HepG2 (cell line): Measurements from ENCODE around the gene NRBP1. TPM values are rescaled to one million over a fixed set of nuclear protein-coding genes. Genes with fewer than 3 reads are reported as not detected.

Experiments
- DNMT3B ChIP-seq: conservative IDR thresholded peaks from 2 replicates; pipeline ENCODE4 v1.6.1; 2016; ENCODE audit warnings: missing biosample characterization, control low read depth
- E2F1 ChIP-seq: sonication (generic); formaldehyde crosslinking; IDR thresholded peaks from 2 replicates; pipeline ENCODE4 v1.5.0; 2020; ENCODE audit warnings: missing genetic modification reagents
- EEA1 ChIP-seq: sonication (generic); formaldehyde crosslinking; IDR thresholded peaks from 2 replicates; pipeline ENCODE4 v1.5.1; 2020; ENCODE audit warnings: mild to moderate bottlenecking, missing genetic modification reagents, borderline replicate concordance
- HDAC2 ChIP-seq: sonication (generic); formaldehyde crosslinking; IDR thresholded peaks from 2 replicates; pipeline ENCODE4 v1.4.0; 2020; ENCODE audit warnings: missing genetic modification reagents
- HOXD1 ChIP-seq: sonication (generic); formaldehyde crosslinking; IDR thresholded peaks from 2 replicates; pipeline ENCODE4 v1.5.0; 2020; ENCODE audit warnings: missing genetic modification reagents
- IRX3 ChIP-seq: sonication (generic); formaldehyde crosslinking; IDR thresholded peaks from 2 replicates; pipeline ENCODE4 v1.8.1; 2023; ENCODE audit warnings: mild to moderate bottlenecking, low read depth, missing genetic modification reagents, borderline replicate concordance
- KLF15 ChIP-seq: sonication (generic); formaldehyde crosslinking; IDR thresholded peaks from 2 replicates; pipeline ENCODE4 v1.8.1; 2023; ENCODE audit warnings: borderline replicate concordance, mild to moderate bottlenecking, inconsistent platforms, missing genetic modification reagents, mixed read lengths
- MATR3 ChIP-seq: sonication (generic); formaldehyde crosslinking; IDR thresholded peaks from 2 replicates; pipeline ENCODE4 v1.4.0; 2020; ENCODE audit warnings: missing genetic modification reagents
- MTA3 ChIP-seq: sonication (generic); formaldehyde crosslinking; IDR thresholded peaks from 2 replicates; pipeline ENCODE4 v1.4.0; 2020; ENCODE audit warnings: missing genetic modification reagents
- RBFOX2 ChIP-seq: fragments of 200-400 bp; formaldehyde crosslinking; IDR thresholded peaks from 2 replicates; pipeline ENCODE4 v1.6.1; 2017; ENCODE audit warnings: low read depth, mild to moderate bottlenecking, low read length
- SATB2 ChIP-seq: sonication (generic); formaldehyde crosslinking; IDR thresholded peaks from 2 replicates; pipeline ENCODE4 v1.5.0; 2020; ENCODE audit warnings: missing genetic modification reagents
- SNAI1 ChIP-seq: sonication (generic); formaldehyde crosslinking; IDR thresholded peaks from 2 replicates; pipeline ENCODE4 v1.5.0; 2020; ENCODE audit warnings: mild to moderate bottlenecking, missing genetic modification reagents, borderline replicate concordance
- THAP11 ChIP-seq: IDR thresholded peaks from 2 replicates; pipeline ENCODE4 v1.6.1; 2016; ENCODE audit warnings: missing biosample characterization, missing genetic modification reagents
- WIZ ChIP-seq: sonication (generic); formaldehyde crosslinking; IDR thresholded peaks from 2 replicates; pipeline ENCODE4 v1.5.1; 2020; ENCODE audit warnings: mild to moderate bottlenecking, missing genetic modification reagents
- ZBTB3 ChIP-seq: sonication (generic); formaldehyde crosslinking; IDR thresholded peaks from 2 replicates; pipeline ENCODE4 v1.4.0; 2020; ENCODE audit warnings: low read depth, mild to moderate bottlenecking, moderate library complexity, missing genetic modification reagents, borderline replicate concordance
- ZC3H13 ChIP-seq: sonication (generic); formaldehyde crosslinking; IDR thresholded peaks from 2 replicates; pipeline ENCODE4 v1.8.1; 2023; ENCODE audit warnings: mild to moderate bottlenecking, missing genetic modification reagents, moderate library complexity
- ZFP90 ChIP-seq: sonication (generic); formaldehyde crosslinking; IDR thresholded peaks from 2 replicates; pipeline ENCODE4 v1.8.0; 2022; ENCODE audit warnings: missing genetic modification reagents, mild to moderate bottlenecking, inconsistent platforms, borderline replicate concordance
- ZNF362 ChIP-seq: sonication (generic); formaldehyde crosslinking; IDR thresholded peaks from 2 replicates; pipeline ENCODE4 v1.4.0; 2020; ENCODE audit warnings: missing genetic modification reagents, mild to moderate bottlenecking, borderline replicate concordance
- ZNF556 ChIP-seq: sonication (generic); formaldehyde crosslinking; IDR thresholded peaks from 2 replicates; pipeline ENCODE4 v1.4.0; 2020; ENCODE audit warnings: mild to moderate bottlenecking, missing genetic modification reagents, borderline replicate concordance
- ZNF557 ChIP-seq: sonication (generic); formaldehyde crosslinking; IDR thresholded peaks from 2 replicates; pipeline ENCODE4 v1.4.0; 2020; ENCODE audit warnings: missing genetic modification reagents
- ZNF558 ChIP-seq: sonication (generic); formaldehyde crosslinking; IDR thresholded peaks from 2 replicates; pipeline ENCODE4 v1.9.0; 2022; ENCODE audit warnings: mild to moderate bottlenecking, missing genetic modification reagents, borderline replicate concordance
- polyA plus RNA-seq, 8 experiments: library from polyadenylated mRNA; depleted of rRNA in 3 of 8; stranded (reverse) in 7 of 8; unstranded in 1 of 8; fragments of >200 nt; fragmentation: Illumina TruSeq in 4 of 8; extraction: Trizol in 4 of 8; gene quantifications; 2 replicates each; pipeline versions ENCODE4 v1.2.1 to v1.2.3, GENCODE V29; 2011 to 2016; ENCODE audit warnings: low read depth in 4 of 8, missing spikeins in 1 of 8, mixed read lengths in 1 of 8; ENCODE audit not compliant: insufficient read depth in 1 of 8
- total RNA-seq, 5 experiments: library from RNA; depleted of rRNA; stranded (reverse); fragments of >200 nt; fragmentation: Illumina TruSeq; extraction: Trizol; gene quantifications; 2 replicates each; pipeline ENCODE4 v1.2.3, GENCODE V29; 2016; ENCODE audit warnings: low read depth in 1 of 5
- TF ChIP-seq, protein P1 (sequence below): IDR thresholded peaks from 2 replicates; pipeline ENCODE4 v1.6.1; 2018; ENCODE audit warnings: missing genetic modification reagents, mild to moderate bottlenecking, missing compliant biosample characterization
- TF ChIP-seq, protein P2 (sequence below): sonication (generic); formaldehyde crosslinking; IDR thresholded peaks from 2 replicates; pipeline ENCODE4 v1.4.0; 2020; ENCODE audit warnings: missing genetic modification reagents

The NRBP1 gene
- total and polyA plus RNA-seq, 2 of the 13 experiments (the other 11 are each of a cell fraction or from before 2014, with no cell fraction given), result 165 to 240 TPM

DNA sequence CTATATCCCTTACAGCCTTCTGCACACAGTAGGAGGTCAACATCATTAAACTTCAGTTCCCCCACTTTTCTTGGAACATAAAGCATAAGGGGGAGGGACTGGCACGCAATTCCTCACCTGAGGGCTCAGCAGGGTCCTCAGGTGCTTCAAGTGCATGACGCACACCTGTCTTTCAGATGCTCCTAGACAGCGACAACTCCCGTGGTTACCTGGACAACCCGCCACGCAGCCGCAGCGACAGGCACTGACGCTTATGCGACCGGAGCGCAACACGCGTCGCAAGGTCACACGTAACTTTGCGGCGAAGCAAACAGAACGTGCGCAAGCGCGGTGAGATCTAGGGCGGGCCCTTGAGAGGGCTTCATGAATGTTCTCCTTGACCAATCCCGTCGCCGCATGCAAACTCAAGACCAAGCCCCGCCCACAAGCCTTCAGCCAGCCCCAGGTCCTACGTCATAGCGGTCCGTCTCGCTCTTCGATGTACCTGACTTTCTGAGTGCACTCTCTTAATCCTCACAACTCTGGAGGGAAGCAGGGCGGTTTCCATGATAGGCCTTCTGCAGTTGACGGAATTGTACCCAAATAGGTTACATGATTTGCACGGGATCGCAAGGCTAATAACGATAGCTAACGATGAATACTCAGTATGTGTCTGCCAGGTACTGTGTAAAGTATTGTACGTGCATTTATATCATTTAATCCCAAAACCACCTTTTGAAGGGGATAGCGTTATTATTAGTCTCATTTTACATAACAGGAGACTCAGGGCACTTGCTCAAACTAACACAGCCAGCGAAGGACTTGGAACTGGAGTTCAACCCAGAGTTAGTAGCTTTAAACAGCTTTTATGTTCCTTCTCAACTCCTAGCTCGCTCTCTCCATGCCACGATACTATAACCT lies 61.3 kb downstream of the NRBP1 start, which contains the start of gene IFT172 (continued):
- TF ChIP-seq, protein P1, sequence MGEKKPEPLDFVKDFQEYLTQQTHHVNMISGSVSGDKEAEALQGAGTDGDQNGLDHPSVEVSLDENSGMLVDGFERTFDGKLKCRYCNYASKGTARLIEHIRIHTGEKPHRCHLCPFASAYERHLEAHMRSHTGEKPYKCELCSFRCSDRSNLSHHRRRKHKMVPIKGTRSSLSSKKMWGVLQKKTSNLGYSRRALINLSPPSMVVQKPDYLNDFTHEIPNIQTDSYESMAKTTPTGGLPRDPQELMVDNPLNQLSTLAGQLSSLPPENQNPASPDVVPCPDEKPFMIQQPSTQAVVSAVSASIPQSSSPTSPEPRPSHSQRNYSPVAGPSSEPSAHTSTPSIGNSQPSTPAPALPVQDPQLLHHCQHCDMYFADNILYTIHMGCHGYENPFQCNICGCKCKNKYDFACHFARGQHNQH (CRISPR knock-in tag), result peak; percentile 92
- TF ChIP-seq ZNF362 (CRISPR knock-in tag), result no peak
- TF ChIP-seq SNAI1 (CRISPR knock-in tag), result no peak
- no peak for TF ChIP-seq WIZ
- no peak for TF ChIP-seq ZNF557 (CRISPR knock-in tag)
- TF ChIP-seq HDAC2 (CRISPR knock-in tag), result peak; percentile 78
- no peak for TF ChIP-seq KLF15 (CRISPR knock-in tag)
- TF ChIP-seq IRX3 (CRISPR knock-in tag), result peak; percentile 70; the same call in 1 of the 2 replicates
- TF ChIP-seq MTA3 (CRISPR knock-in tag), result no peak
- peak; percentile 93 for TF ChIP-seq THAP11 (CRISPR knock-in tag)
- TF ChIP-seq ZNF558 (CRISPR knock-in tag), result no peak; the same call in 1 of the 2 replicates
- TF ChIP-seq, protein P2, sequence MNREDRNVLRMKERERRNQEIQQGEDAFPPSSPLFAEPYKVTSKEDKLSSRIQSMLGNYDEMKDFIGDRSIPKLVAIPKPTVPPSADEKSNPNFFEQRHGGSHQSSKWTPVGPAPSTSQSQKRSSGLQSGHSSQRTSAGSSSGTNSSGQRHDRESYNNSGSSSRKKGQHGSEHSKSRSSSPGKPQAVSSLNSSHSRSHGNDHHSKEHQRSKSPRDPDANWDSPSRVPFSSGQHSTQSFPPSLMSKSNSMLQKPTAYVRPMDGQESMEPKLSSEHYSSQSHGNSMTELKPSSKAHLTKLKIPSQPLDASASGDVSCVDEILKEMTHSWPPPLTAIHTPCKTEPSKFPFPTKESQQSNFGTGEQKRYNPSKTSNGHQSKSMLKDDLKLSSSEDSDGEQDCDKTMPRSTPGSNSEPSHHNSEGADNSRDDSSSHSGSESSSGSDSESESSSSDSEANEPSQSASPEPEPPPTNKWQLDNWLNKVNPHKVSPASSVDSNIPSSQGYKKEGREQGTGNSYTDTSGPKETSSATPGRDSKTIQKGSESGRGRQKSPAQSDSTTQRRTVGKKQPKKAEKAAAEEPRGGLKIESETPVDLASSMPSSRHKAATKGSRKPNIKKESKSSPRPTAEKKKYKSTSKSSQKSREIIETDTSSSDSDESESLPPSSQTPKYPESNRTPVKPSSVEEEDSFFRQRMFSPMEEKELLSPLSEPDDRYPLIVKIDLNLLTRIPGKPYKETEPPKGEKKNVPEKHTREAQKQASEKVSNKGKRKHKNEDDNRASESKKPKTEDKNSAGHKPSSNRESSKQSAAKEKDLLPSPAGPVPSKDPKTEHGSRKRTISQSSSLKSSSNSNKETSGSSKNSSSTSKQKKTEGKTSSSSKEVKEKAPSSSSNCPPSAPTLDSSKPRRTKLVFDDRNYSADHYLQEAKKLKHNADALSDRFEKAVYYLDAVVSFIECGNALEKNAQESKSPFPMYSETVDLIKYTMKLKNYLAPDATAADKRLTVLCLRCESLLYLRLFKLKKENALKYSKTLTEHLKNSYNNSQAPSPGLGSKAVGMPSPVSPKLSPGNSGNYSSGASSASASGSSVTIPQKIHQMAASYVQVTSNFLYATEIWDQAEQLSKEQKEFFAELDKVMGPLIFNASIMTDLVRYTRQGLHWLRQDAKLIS (CRISPR knock-in tag), result no peak
- no peak for TF ChIP-seq SATB2 (CRISPR knock-in tag)
- no peak; the same call in 1 of the 2 replicates for TF ChIP-seq ZBTB3 (CRISPR knock-in tag)
- no peak for TF ChIP-seq ZNF556 (CRISPR knock-in tag)
- TF ChIP-seq EEA1 (CRISPR knock-in tag), result no peak
- no peak for TF ChIP-seq HOXD1 (CRISPR knock-in tag)
- no peak for TF ChIP-seq MATR3 (CRISPR knock-in tag)
- no peak for TF ChIP-seq E2F1
- no peak for TF ChIP-seq ZFP90 (CRISPR knock-in tag)
- no peak for TF ChIP-seq DNMT3B (CRISPR knock-in tag)
- peak; percentile 72 for TF ChIP-seq RBFOX2
- TF ChIP-seq ZC3H13, result no peak
